Measurements from ENCODE around the gene TMIGD3. TPM values are rescaled to one million over a fixed set of nuclear protein-coding genes. Genes with fewer than 3 reads are reported as not detected.

The TMIGD3 gene
- total RNA-seq, 2 experiments from 2014 or later, result not detected

GRCh38 chr1:111517469-111518225, 14.2 kb upstream of the TMIGD3 start:
- peaks cover 2% of the 10 kb centered on the region for H3K27me3 Mint-ChIP-seq
- DNase-seq, result no peak
- H3K4me1 Mint-ChIP-seq, result peaks cover 31% of the 10 kb centered on the region
- H3K9me3 Mint-ChIP-seq, result no peaks in the 10 kb centered on the region
- no peak overlapping the region for H3K27ac Mint-ChIP-seq
- no peak overlapping the region for H3K4me3 Mint-ChIP-seq
- H3K36me3 Mint-ChIP-seq (ENCODE audit: low read depth), result no peaks in the 10 kb centered on the region
- CTCF ChIA-PET, result interaction anchor here (0.6 to 4.6 kb wide), 11 partner anchors 9 to 230 kb away, joined by 3 to 32 read pairs (median 4); no protein-coding TSS in a partner anchor
- POLR2A ChIA-PET, result interaction anchor here (0.8 to 2.5 kb wide), 12 partner anchors 10 to 197 kb away, joined by 3 to 28 read pairs (median 4); partner anchors contain the start of gene RAP1A

- H3K4me1 Mint-ChIP-seq, result peaks cover 31% of the 10 kb centered on the region
- H3K4me3 Mint-ChIP-seq, result no peak overlapping the region
- ChIA-PET POLR2A (interaction anchor here (0.7 to 2.5 kb wide), 6 partner anchors 8 to 159 kb away, joined by 3 to 28 read pairs (median 5); no protein-coding TSS in a partner anchor), CTCF (interaction anchor here (1.1 to 4.6 kb wide), 6 partner anchors 8 to 87 kb away, joined by 3 to 32 read pairs (median 4); no protein-coding TSS in a partner anchor)
- DNase-seq, result no peak
- no peaks in the 10 kb centered on the region for H3K9me3 Mint-ChIP-seq
- no peak overlapping the region for H3K27ac Mint-ChIP-seq
- no peaks in the 10 kb centered on the region for H3K27me3 Mint-ChIP-seq
- no peaks in the 10 kb centered on the region for H3K36me3 Mint-ChIP-seq (ENCODE audit: low read depth)
Measured at GRCh38 chr1:111516005-111516535, 12.6 kb upstream of the TMIGD3 start.

GRCh38 chr1:111515291-111516004, 12.0 kb upstream of the TMIGD3 start:
- CTCF ChIA-PET, result interaction anchor here (1.4 to 4.6 kb wide), 3 partner anchors 7 to 88 kb away, joined by 3 to 32 read pairs (median 9); no protein-coding TSS in a partner anchor
- Mint-ChIP-seq H3K27me3 (no peaks in the 10 kb centered on the region), H3K9me3 (no peaks in the 10 kb centered on the region), H3K27ac (no peak overlapping the region), H3K4me1 (peaks cover 31% of the 10 kb centered on the region), H3K4me3 (no peak overlapping the region), H3K36me3 (ENCODE audit: low read depth) (no peaks in the 10 kb centered on the region)
- DNase-seq, result no peak
- POLR2A ChIA-PET, result interaction anchor here (0.8 to 1.0 kb wide), 2 partner anchors 8 to 94 kb away, joined by 3 read pairs; no protein-coding TSS in a partner anchor

- Mint-ChIP-seq H3K4me3 (no peak overlapping the region), H3K9me3 (no peaks in the 10 kb centered on the region), H3K4me1 (peaks cover 34% of the 10 kb centered on the region), H3K36me3 (ENCODE audit: low read depth) (no peaks in the 10 kb centered on the region), H3K27ac (no peak overlapping the region), H3K27me3 (no peaks in the 10 kb centered on the region)
- no peak for DNase-seq
- CTCF ChIA-PET, result no interaction called here
- POLR2A ChIA-PET, result no interaction called here
Measured at GRCh38 chr1:111513410-111514020, 10.1 kb upstream of the TMIGD3 start.

GRCh38 chr1:111512931-111513330, 9.5 kb upstream of the TMIGD3 start:
- Mint-ChIP-seq H3K4me3 (no peak overlapping the region), H3K4me1 (peaks cover 39% of the 10 kb centered on the region), H3K27ac (no peak overlapping the region), H3K27me3 (no peaks in the 10 kb centered on the region), H3K36me3 (ENCODE audit: low read depth) (no peaks in the 10 kb centered on the region), H3K9me3 (no peaks in the 10 kb centered on the region)
- CTCF ChIA-PET, result no interaction called here
- POLR2A ChIA-PET, result interaction anchor here (2.7 kb wide), 1 partner anchor 81 kb away, joined by 11 read pairs; no protein-coding TSS in a partner anchor
- no peak for DNase-seq

DNA sequence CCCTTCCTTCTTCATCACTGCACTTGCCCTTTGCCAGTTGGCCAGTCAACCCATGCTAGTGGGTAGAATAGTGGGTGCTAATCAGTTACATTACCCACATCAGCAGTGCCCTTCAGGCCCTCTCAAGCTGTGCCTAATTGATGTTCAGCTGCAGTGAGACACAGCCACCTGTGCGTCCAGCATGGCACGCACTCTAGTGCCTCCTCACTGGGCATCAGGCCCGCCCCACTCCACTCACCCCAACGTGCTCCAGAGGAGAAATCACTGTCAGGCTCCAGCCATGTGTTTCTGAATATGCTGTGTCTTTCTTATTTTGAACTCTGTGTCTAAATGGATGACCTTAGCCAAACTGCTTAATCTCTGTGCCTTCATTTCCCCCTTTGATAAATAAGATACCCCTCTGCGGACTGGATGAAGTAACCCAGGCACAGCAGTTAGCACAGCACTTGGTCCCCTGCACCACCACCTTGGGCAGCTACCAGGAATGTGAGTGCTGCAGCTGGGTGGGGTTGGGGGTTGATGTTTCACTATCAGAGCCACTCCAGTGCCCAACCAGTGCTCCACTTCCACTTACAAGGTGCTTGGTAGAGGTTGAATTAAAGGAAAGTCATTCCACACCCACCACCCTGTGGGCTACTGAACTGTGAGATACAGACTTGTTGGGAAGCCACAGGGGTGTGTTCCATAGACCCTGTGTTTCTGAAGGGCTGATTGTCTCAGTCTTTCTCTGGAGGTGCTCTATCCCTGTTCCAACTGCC, 8.9 kb upstream of the TMIGD3 start:
- ChIA-PET CTCF (interaction anchor here (1.0 kb wide), 1 partner anchor 257 kb away, joined by 3 read pairs; no protein-coding TSS in a partner anchor), POLR2A (interaction anchor here (0.6 to 2.7 kb wide), 4 partner anchors 81 to 812 kb away, joined by 3 to 11 read pairs (median 4); partner anchors contain the start of gene DDX20)
- H3K36me3 Mint-ChIP-seq (ENCODE audit: low read depth), result no peaks in the 10 kb centered on the region
- no peak overlapping the region for H3K27ac Mint-ChIP-seq
- peaks cover 39% of the 10 kb centered on the region for H3K4me1 Mint-ChIP-seq
- no peaks in the 10 kb centered on the region for H3K27me3 Mint-ChIP-seq
- no peak for DNase-seq
- H3K4me3 Mint-ChIP-seq, result no peak overlapping the region
- no peaks in the 10 kb centered on the region for H3K9me3 Mint-ChIP-seq

- ChIA-PET POLR2A (interaction anchor here (0.6 to 2.7 kb wide), 4 partner anchors 37 to 244 kb away, joined by 3 to 11 read pairs (median 4); partner anchors contain the start of genes C1orf162 and DDX20), CTCF (interaction anchor here (0.6 to 1.1 kb wide), 3 partner anchors 105 to 258 kb away, joined by 3 read pairs; no protein-coding TSS in a partner anchor)
- H3K36me3 Mint-ChIP-seq (ENCODE audit: low read depth), result no peaks in the 10 kb centered on the region
- H3K4me3 Mint-ChIP-seq, result no peak overlapping the region
- H3K9me3 Mint-ChIP-seq, result no peaks in the 10 kb centered on the region
- H3K4me1 Mint-ChIP-seq, result peaks cover 35% of the 10 kb centered on the region
- H3K27ac Mint-ChIP-seq, result no peak overlapping the region
- DNase-seq, result no peak
- H3K27me3 Mint-ChIP-seq, result no peaks in the 10 kb centered on the region
Measured at GRCh38 chr1:111511370-111511769, 7.9 kb upstream of the TMIGD3 start.

GRCh38 chr1:111509997-111510375, 6.6 kb upstream of the TMIGD3 start:
- no peaks in the 10 kb centered on the region for H3K9me3 Mint-ChIP-seq
- CTCF ChIA-PET, result interaction anchor here (1.4 to 5.3 kb wide), 5 partner anchors 11 to 204 kb away, joined by 3 to 90 read pairs (median 62); partner anchors contain the start of genes C1orf162 and RAP1A
- no peaks in the 10 kb centered on the region for H3K27me3 Mint-ChIP-seq
- no peak for DNase-seq
- no peak overlapping the region for H3K4me3 Mint-ChIP-seq
- H3K36me3 Mint-ChIP-seq (ENCODE audit: low read depth), result no peaks in the 10 kb centered on the region
- POLR2A ChIA-PET, result interaction anchor here (3.2 to 4.3 kb wide), 3 partner anchors 82 to 238 kb away, joined by 18 to 128 read pairs (median 124); no protein-coding TSS in a partner anchor
- peaks cover 39% of the 10 kb centered on the region for H3K4me1 Mint-ChIP-seq
- no peak overlapping the region for H3K27ac Mint-ChIP-seq

- peaks cover 56% of the 10 kb centered on the region for H3K4me1 Mint-ChIP-seq
- H3K36me3 Mint-ChIP-seq (ENCODE audit: low read depth), result no peaks in the 10 kb centered on the region
- H3K9me3 Mint-ChIP-seq, result no peaks in the 10 kb centered on the region
- peak overlapping the region; percentile 89 for H3K27ac Mint-ChIP-seq
- DNase-seq, result peak; percentile 86
- H3K4me3 Mint-ChIP-seq, result peak overlapping the region; percentile 65
- ChIA-PET POLR2A (interaction anchor here (0.6 to 6.9 kb wide), 54 partner anchors 8 to 635 kb away, joined by 3 to 175 read pairs (median 5); partner anchors contain the start of genes ATP5PB, C1orf162, CD53 and DDX20), CTCF (interaction anchor here (0.6 to 5.3 kb wide), 74 partner anchors 10 to 367 kb away, joined by 3 to 90 read pairs (median 6); partner anchors contain the start of genes ATP5PB, C1orf162, DDX20 and INKA2)
- H3K27me3 Mint-ChIP-seq, result no peaks in the 10 kb centered on the region
Measured at GRCh38 chr1:111507411-111508201, 4.2 kb upstream of the TMIGD3 start.

GRCh38 chr1:111506561-111506960, 3.1 kb upstream of the TMIGD3 start:
- Mint-ChIP-seq H3K27ac (peak overlapping the region; percentile 63), H3K4me1 (peaks cover 59% of the 10 kb centered on the region), H3K36me3 (ENCODE audit: low read depth) (no peaks in the 10 kb centered on the region), H3K27me3 (no peaks in the 10 kb centered on the region), H3K9me3 (no peaks in the 10 kb centered on the region), H3K4me3 (no peak overlapping the region)
- CTCF ChIA-PET, result interaction anchor here (0.9 to 5.3 kb wide), 26 partner anchors 9 to 287 kb away, joined by 3 to 90 read pairs (median 28); partner anchors contain the start of genes ATP5PB, C1orf162, DDX20 and INKA2
- POLR2A ChIA-PET, result interaction anchor here (0.9 to 6.9 kb wide), 23 partner anchors 8 to 634 kb away, joined by 3 to 175 read pairs (median 18); partner anchors contain the start of genes ATP5PB, C1orf162, CD53 and DDX20
- DNase-seq, result no peak
